Measurements from ENCODE around the gene CLPTM1L.

DNA sequence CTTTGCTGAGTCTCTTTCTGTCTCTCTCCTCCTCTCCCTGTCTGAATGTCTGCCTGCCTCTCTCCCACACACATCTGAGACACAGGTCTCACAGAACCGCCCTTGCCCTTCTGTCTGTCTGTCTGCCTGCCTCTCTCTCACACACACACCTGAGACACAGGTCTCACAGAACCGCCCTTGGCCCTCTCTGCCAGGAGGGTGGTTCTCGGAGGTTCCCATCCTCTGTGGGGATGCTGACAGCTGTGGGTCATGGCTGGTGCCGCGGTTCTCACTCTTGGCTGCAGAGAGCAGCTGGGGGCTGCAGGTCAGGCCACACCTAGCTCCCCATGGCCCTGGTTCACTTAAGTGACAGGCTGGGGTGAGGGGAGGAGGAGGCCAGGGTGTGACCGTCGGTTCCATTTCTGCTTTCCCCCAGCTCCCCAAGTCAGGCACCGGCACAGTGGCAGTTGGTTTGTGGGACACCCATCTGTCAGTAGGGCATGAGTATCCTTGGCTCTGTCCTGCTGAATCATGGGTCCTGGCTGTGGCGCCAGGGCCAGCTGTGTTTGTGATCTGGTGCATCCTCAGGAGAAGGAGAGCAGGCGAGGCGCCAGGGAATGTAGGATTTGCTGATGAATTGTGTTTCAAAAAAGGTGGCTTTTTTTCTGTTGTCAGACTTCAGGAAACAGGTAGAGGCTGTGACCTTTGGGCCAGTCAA, 42.3 kb upstream of the CLPTM1L start:
- TF ChIP-seq ZNF121 (CRISPR knock-in tag; conservative IDR thresholded peaks at IDR 0.05) (no peak), ETV6 (IDR thresholded peaks at IDR 0.05; ENCODE audit: borderline replicate concordance in 1 of 2, low read depth in 2 of 2, low read length in 1 of 2) (no peak), ETV6 (CRISPR knock-in tag; IDR thresholded peaks at IDR 0.05; ENCODE audit: borderline replicate concordance) (no peak), POLR2AphosphoS5 (IDR thresholded peaks at IDR 0.05; ENCODE audit: control insufficient read depth, insufficient read depth, low read depth, low read length) (no peak), RAD21 (CRISPR knock-in tag; conservative IDR thresholded peaks at IDR 0.05 in 1 of 2, IDR thresholded peaks at IDR 0.05 in 1 of 2) (no peak), RBFOX2 (IDR thresholded peaks at IDR 0.05; ENCODE audit: low read depth, low read length) (no peak), NR1H2 (CRISPR knock-in tag; IDR thresholded peaks at IDR 0.05) (no peak), RFX5 (IDR thresholded peaks at IDR 0.05; ENCODE audit: low read depth, low read length) (no peak), ZNF124 (CRISPR knock-in tag; IDR thresholded peaks at IDR 0.05) (no peak), CBX8 (IDR thresholded peaks at IDR 0.05; ENCODE audit: borderline replicate concordance, extremely low read depth, low read depth, low read length, poor library complexity, severe bottlenecking) (no peak), FOXM1 (IDR thresholded peaks at IDR 0.05; ENCODE audit: low read depth) (no peak), FOXM1 (CRISPR knock-in tag; IDR thresholded peaks at IDR 0.05; ENCODE audit: low read depth) (no peak)
- TF ChIP-seq, protein P1, sequence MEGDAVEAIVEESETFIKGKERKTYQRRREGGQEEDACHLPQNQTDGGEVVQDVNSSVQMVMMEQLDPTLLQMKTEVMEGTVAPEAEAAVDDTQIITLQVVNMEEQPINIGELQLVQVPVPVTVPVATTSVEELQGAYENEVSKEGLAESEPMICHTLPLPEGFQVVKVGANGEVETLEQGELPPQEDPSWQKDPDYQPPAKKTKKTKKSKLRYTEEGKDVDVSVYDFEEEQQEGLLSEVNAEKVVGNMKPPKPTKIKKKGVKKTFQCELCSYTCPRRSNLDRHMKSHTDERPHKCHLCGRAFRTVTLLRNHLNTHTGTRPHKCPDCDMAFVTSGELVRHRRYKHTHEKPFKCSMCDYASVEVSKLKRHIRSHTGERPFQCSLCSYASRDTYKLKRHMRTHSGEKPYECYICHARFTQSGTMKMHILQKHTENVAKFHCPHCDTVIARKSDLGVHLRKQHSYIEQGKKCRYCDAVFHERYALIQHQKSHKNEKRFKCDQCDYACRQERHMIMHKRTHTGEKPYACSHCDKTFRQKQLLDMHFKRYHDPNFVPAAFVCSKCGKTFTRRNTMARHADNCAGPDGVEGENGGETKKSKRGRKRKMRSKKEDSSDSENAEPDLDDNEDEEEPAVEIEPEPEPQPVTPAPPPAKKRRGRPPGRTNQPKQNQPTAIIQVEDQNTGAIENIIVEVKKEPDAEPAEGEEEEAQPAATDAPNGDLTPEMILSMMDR (IDR thresholded peaks at IDR 0.05 in 2 of 3, conservative IDR thresholded peaks at IDR 0.05 in 1 of 3; ENCODE audit: insufficient read depth in 2 of 3, low read depth in 1 of 3, low read length in 3 of 3) = no peak

All from K562 (cell line).